Measurements from ENCODE around the gene MS4A2.
"Not testable (repeated sequence)": the region's sequence is repeated elsewhere in the genome, so short reads cannot be mapped to it uniquely, and the experiment has no call there.

The MS4A2 gene

GRCh38 chr11:60104471-60105115, 16.1 kb downstream of the MS4A2 start:
- not testable (repeated sequence) for DNase-seq

DNA sequence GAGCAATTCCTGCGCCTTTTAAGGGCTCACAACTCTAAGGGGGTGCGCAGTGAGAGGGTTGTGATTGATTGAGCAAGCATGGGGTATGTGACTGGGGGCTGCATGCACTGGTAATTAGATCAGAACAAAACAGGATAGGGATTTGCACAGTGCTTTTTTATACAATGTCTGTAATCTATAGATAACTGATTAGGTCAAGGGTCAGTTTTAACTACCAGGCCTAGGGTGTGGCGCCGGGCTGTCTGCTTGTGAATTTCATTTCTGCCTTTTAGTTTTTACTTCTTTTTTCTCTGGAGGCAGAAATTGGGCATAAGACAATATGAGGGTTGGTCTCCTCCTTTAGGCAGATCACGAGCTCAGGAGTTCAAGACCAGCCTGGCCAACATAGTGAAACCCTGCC, 20.2 kb downstream of the MS4A2 start:
- DNase-seq: not testable (repeated sequence)

- no peak for DNase-seq
Measured at GRCh38 chr11:60111793-60112192, 23.3 kb downstream of the MS4A2 start.

DNA sequence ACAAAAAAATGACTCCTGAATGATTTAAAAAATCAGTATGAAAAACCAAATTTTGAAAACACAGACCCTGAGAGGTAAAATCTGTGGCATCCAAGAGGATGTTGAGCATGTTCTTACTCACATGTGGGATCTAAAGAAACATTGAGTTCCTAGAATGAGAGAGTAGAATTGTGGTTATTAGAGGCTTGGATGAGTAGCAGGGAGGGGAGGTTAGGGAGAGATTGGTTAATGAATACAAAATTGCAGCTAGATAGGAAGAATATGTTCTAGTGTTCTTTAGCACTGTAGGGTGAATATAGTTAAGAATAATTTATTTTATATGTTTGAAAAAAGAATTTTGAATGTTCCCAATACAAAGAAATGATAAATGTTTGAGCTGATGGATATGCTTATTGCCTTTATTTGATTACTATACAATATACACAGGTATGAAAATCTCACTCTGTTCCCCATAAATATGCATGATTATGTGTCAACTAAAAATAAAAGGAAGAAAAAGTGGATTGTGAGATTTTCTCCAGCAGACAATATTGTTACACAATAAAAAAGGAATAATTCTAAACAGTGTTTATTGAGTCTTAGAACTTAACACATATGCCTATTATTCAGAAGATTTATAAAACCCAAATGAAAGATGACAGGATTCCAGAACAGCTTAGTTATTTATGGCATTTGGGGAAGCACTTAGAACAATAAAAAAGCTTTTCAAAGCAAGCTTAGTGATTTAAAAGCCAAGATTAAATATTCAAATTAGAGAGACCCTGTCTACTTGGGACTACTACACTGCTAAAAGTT, 28.7 kb downstream of the MS4A2 start:
- no peak for DNase-seq

DNA sequence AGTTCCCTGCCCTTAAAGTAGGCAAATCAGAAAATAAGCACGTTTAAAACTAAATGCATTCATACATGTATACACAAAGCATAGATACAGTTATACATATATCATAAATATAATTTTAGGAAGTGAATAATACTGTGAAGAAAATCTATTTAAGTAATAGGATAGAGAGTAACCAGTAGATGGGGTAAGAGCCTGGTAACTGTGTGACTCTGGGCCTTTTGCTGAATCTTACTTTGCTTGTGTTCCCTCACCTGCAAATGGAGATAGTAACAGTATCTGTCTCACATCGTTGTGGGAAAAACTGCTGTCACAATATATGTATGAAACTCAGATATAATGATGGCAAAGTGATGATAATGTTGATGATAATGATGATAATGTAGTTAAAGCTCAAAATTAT, 29.9 kb downstream of the MS4A2 start:
- no peak for DNase-seq

DNA sequence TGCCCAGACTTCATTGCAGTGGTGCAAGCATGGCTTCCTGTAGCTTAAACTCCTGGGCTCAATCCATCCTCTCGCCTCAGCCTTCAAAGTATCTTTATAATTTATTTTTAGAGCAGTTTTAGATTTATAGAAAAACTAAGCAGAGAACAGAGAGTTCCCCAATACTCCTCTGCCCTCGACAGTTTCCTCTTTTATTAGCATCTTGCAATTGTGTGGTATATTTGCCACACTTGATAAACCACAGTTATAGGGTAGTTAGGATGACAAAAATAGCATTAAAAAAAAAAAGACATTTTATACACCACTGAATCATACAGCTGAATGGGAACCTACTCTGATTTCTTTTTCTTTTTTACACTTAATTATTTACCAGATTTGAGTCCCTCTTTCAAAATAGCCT, 31.2 kb downstream of the MS4A2 start:
- DNase-seq: no peak

GRCh38 chr11:60121264-60121663, 32.8 kb downstream of the MS4A2 start:
- no peak for DNase-seq

GRCh38 chr11:60122414-60123036, 34.1 kb downstream of the MS4A2 start:
- no peak for DNase-seq

GRCh38 chr11:60124802-60125432, 36.5 kb downstream of the MS4A2 start:
- DNase-seq: no peak

- DNase-seq: no peak
Measured at GRCh38 chr11:60125956-60126585, 37.6 kb downstream of the MS4A2 start.

DNA sequence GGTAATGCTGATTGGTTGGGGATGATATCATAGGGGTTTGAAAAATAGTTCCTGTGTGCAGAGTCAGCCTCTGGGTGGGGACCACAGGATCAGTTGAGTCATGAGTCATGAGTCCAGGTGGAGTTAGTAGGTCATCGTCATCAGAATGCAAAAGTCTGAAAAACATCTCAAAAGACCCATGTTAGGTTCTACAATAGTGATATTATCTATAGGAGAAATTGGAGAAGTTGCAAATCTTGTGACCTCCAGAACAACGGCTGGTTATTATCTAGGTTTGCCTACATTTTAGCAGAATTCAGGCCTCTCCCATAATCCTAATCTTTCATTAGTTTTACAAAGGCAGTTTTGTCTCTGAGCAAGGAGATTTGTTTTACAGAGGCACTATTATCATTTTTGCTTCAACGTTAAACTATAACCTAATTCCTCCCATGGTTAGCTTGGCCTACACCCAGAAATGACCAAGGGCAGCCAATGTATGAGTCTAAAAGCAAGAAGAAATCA, 38.9 kb downstream of the MS4A2 start:
- no peak for DNase-seq

- no peak for DNase-seq
Measured at GRCh38 chr11:60128376-60128775, 39.9 kb downstream of the MS4A2 start.

DNA sequence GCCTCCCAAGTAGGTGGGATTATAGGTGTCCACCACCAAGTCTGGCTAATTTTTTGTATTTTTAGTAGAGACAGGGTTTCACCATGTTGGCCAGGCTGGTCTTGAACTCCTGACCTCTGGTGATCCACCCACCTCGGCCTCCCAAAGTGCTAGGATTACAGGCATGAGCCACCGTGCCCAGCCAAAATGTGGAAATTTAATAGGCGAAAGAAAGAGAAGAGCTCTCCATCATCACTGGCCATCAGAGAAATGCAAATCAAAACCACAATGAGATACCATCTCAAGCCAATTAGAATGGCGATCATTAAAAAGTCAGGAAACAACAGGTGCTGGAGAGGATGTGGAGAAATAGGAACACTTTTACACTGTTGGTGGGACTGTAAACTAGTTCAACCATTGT, 40.4 kb downstream of the MS4A2 start:
- DNase-seq: not testable (repeated sequence)

GRCh38 chr11:60129853-60130252, 41.4 kb downstream of the MS4A2 start:
- no peak for DNase-seq

GRCh38 chr11:60130496-60130895, 42.0 kb downstream of the MS4A2 start:
- DNase-seq: no peak

DNA sequence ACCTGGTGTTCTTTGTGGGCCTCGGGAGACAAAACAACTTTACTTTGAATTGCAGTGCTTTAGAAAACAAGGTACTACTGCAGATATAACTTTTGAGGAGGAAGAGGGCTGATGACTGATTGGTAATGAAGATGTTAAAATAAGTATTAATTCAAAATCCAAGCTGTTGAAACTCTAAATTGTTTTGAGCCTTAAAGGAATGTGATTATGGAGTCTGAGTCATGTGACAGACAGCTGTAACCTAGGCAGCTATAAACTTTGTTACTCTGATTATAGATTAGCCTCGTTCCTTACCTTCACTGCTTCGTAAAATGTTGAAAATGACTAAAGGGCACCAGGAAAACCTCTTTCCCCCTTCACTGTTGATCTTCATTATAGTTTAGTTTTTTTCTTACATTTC, 43.4 kb downstream of the MS4A2 start:
- DNase-seq: no peak

GRCh38 chr11:60133917-60134316, 45.5 kb downstream of the MS4A2 start:
- no peak for DNase-seq

DNA sequence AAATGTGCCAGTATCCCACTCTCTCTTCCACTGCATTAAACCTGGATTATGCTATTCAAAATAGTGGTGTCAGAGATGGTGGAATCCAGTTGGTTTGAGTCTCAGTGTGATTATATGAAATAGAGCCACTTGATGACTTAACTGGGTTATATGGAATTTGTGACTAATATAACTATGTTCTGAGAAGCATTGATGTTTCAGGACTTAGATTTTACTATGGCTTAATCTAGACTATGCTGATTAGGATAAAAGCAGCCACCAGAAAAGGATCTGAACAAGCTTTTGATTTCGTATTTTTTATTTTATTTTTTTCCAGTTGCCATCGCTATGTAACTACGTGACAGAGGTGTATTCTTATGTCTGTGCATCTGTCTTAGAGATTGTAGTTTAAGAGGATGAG, 55.3 kb downstream of the MS4A2 start:
- DNase-seq: no peak

DNA sequence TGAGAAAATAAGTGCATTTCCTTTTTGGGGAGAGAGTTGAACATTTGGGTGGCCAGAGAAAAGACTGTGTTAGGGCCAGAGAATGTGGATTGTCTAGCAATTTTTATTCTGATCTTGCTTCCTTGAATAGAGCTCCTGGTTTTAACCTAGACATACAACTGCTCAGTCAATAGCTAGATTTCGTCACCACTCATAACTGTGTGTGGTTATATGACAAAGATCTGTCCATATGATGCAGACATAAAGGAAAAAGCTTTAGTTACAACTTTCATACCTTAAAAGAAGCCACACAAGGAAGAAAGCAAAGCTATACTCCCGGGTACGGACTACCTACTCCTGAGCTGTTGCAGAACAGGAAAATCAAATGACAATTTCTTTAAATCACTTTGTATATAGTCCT, 57.2 kb downstream of the MS4A2 start:
- DNase-seq: no peak
